Trophoblast cell (in vitro differentiated cells and primary cell): Measurements from ENCODE around the gene SIK3.
"Not testable (repeated sequence)": the region's sequence is repeated elsewhere in the genome, so short reads cannot be mapped to it uniquely, and the experiment has no call there.

Experiments used
- DNase-seq, 2 donors: peaks; one replicate each; pipeline ENCODE4 v3.0.0-alpha.2; 2016
- H2AFZ ChIP-seq: 2 replicates; pipeline ENCODE4 v1.6.1; 2013; ENCODE audit warnings: low read length, moderate library complexity, mild to moderate bottlenecking; ENCODE audit not compliant: insufficient read depth, poor library complexity
- H2AK5ac ChIP-seq: 2 replicates; pipeline ENCODE4 v1.6.1; 2013; ENCODE audit warnings: mild to moderate bottlenecking, low read length
- H2BK120ac ChIP-seq: 2 replicates; pipeline ENCODE4 v1.6.1; 2013; ENCODE audit warnings: low read length, mild to moderate bottlenecking, moderate library complexity; ENCODE audit not compliant: insufficient read depth, poor library complexity
- H2BK12ac ChIP-seq: 2 replicates; pipeline ENCODE4 v1.6.1; 2013; ENCODE audit warnings: mild to moderate bottlenecking, low read length, moderate library complexity
- H2BK5ac ChIP-seq: 2 replicates; pipeline ENCODE4 v1.6.1; 2013; ENCODE audit warnings: low read length, low read depth, moderate library complexity, mild to moderate bottlenecking; ENCODE audit not compliant: poor library complexity
- H3K14ac ChIP-seq: 2 replicates; pipeline ENCODE4 v1.6.1; 2013; ENCODE audit warnings: mild to moderate bottlenecking, low read length
- H3K18ac ChIP-seq: 2 replicates; pipeline ENCODE4 v1.6.1; 2013; ENCODE audit warnings: mild to moderate bottlenecking, low read length
- H3K23ac ChIP-seq: 2 replicates; pipeline ENCODE4 v1.6.1; 2013; ENCODE audit warnings: low read length
- H3K27ac ChIP-seq: 2 replicates; pipeline ENCODE4 v1.5.1; 2013; ENCODE audit warnings: low read depth, mild to moderate bottlenecking, inconsistent platforms, low read length, moderate library complexity
- H3K27me3 ChIP-seq: 2 replicates; pipeline ENCODE4 v1.6.1; 2013; ENCODE audit warnings: inconsistent platforms, mild to moderate bottlenecking, low read length, moderate library complexity; ENCODE audit not compliant: insufficient read depth
- H3K36me3 ChIP-seq, 2 experiments: 1 replicate in 1 of 2; 2 replicates in 1 of 2; pipeline ENCODE4 v1.6.1; 2013; ENCODE audit warnings: low read length in 2 of 2, mild to moderate bottlenecking in 2 of 2, moderate library complexity in 1 of 2; ENCODE audit not compliant: insufficient read depth in 2 of 2, control insufficient read depth in 1 of 2
- H3K4ac ChIP-seq: 2 replicates; pipeline ENCODE4 v1.6.1; 2013; ENCODE audit warnings: low read depth, mild to moderate bottlenecking, low read length, moderate library complexity
- H3K4me1 ChIP-seq, 2 experiments: 1 replicate in 1 of 2; 2 replicates in 1 of 2; pipeline ENCODE4 v1.6.1; 2013; ENCODE audit warnings: low read length in 2 of 2, mild to moderate bottlenecking in 2 of 2, moderate library complexity in 1 of 2; ENCODE audit not compliant: insufficient read depth in 2 of 2, control insufficient read depth in 1 of 2
- H3K4me2 ChIP-seq: 2 replicates; pipeline ENCODE4 v1.6.1; 2013; ENCODE audit warnings: inconsistent platforms, mild to moderate bottlenecking, low read length, moderate library complexity
- H3K4me3 ChIP-seq: 2 replicates; pipeline ENCODE4 v1.5.1; 2013; ENCODE audit warnings: mild to moderate bottlenecking, low read depth, low read length, inconsistent platforms
- H3K79me1 ChIP-seq: one replicate; pipeline ENCODE4 v1.6.1; 2013; ENCODE audit warnings: low read length
- H3K79me2 ChIP-seq: 2 replicates; pipeline ENCODE4 v1.6.1; 2013; ENCODE audit warnings: low read length, mild to moderate bottlenecking; ENCODE audit not compliant: control insufficient read depth, insufficient read depth, poor library complexity
- H3K9ac ChIP-seq: 2 replicates; pipeline ENCODE4 v1.6.1; 2013; ENCODE audit warnings: mild to moderate bottlenecking, low read length
- H3K9me3 ChIP-seq: 2 replicates; pipeline ENCODE4 v1.6.1; 2013; ENCODE audit warnings: low read depth, mild to moderate bottlenecking, control low read depth, inconsistent platforms, low read length; ENCODE audit not compliant: insufficient read depth
- H4K12ac ChIP-seq: 2 replicates; pipeline ENCODE4 v1.6.1; 2013; ENCODE audit warnings: low read depth, mild to moderate bottlenecking, low read length, moderate library complexity
- H4K8ac ChIP-seq: 2 replicates; pipeline ENCODE4 v1.6.1; 2013; ENCODE audit warnings: low read depth, mild to moderate bottlenecking, low read length, moderate library complexity
- H4K91ac ChIP-seq: one replicate; pipeline ENCODE4 v1.6.1; 2013; ENCODE audit warnings: low read depth, mild to moderate bottlenecking, low read length, moderate library complexity
- WGBS: extraction: QIAGEN DNeasy Blood & Tissue Kit; methylation state at CpG from one replicate; pipeline ENCODE4 v1.1.7; 2013; ENCODE audit warnings: missing lambda C conversion rate; ENCODE audit not compliant: insufficient read length, insufficient coverage; ENCODE audit errors: extremely low coverage; 5-methylcytosine and 5-hydroxymethylcytosine counted together

SIK3 gene

DNA sequence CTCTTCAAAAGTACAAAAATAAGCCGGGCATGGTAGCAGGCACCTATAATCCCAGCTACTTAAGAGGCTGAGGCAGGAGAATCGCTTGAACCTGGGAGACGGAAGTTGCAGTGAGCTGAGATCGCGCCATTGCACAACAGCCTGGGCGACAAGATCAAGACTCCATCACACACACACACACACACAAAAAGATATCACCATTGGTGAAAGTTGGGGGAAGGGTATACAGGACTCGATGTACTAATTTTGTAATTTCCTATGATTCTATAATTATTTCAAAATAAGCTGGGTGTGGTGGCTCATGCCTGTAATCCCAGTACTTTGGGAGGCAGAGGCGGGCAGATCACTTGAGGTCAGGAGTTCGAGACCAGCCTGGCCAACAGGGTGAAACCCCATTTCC, 48.1 kb downstream of the SIK3 start:
- H3K4me1 ChIP-seq, H4K12ac ChIP-seq, H3K9ac ChIP-seq, H4K91ac ChIP-seq, H3K18ac ChIP-seq, H2BK12ac ChIP-seq, H3K79me1 ChIP-seq, H2BK120ac ChIP-seq, DNase-seq, H4K8ac ChIP-seq, H3K23ac ChIP-seq, H3K4me3 ChIP-seq, H3K4ac ChIP-seq, H3K27ac ChIP-seq, H2BK5ac ChIP-seq, H3K9me3 ChIP-seq, H3K36me3 ChIP-seq, H3K4me2 ChIP-seq, H3K14ac ChIP-seq, H3K27me3 ChIP-seq, H2AK5ac ChIP-seq, H2AFZ ChIP-seq, H3K79me2 ChIP-seq: not testable (repeated sequence)
- no CpG with 5 or more reads among the region's 9 CpGs for WGBS

DNA sequence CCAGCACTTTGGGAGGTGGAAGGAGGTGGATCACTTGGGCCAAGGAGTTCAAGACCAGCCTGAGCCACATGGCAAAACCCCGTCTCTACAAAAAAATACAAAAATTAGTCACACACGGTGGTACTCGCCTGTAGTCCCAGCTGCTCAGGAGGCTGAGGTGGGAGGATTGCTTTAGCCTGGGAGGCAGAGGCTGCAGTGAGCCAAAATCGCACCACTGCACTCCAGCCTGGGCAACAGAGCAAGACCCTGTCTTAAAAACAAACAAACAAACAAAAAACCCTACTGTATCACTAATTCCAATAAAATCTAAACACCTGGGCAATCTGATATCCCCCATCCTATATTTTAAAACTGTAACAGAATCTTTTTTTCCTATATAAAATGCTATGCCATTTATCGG, 51.6 kb downstream of the SIK3 start:
- not testable (repeated sequence) for DNase-seq, H3K23ac ChIP-seq, H3K36me3 ChIP-seq

DNA sequence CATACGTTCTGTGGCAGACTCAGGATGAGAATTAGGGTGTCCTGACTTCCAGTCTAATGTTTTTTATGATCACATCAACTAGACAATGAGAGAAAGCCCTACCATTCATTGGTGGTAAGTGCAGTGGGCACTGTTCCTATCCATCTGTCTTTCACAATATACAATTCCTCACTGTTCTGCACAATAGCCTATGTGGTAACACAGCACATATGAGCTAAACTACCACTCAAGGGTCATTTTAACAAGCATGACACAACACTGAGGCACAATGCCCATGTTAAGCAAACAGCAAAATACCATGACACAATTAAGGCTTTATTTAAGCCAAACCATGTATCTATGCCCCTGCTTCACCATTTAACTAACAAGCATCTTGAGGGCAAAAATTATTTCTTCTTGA, 52.3 kb downstream of the SIK3 start:
- no peak overlapping the region for H4K8ac ChIP-seq
- no peak overlapping the region for H3K27ac ChIP-seq
- no peak overlapping the region for H2BK5ac ChIP-seq
- H4K12ac ChIP-seq, result no peak overlapping the region
- no peak overlapping the region for H2AFZ ChIP-seq
- H3K9me3 ChIP-seq, result no peaks in the 10 kb centered on the region
- no peak overlapping the region for H3K18ac ChIP-seq
- no CpG with 5 or more reads among the region's 1 CpG for WGBS
- no peak overlapping the region for H4K91ac ChIP-seq
- H3K36me3 ChIP-seq, result no peaks in the 10 kb centered on the region
- no peaks in the 10 kb centered on the region for H3K79me1 ChIP-seq
- no peak overlapping the region for H3K23ac ChIP-seq
- H3K79me2 ChIP-seq, result no peaks in the 10 kb centered on the region
- H3K9ac ChIP-seq, result no peak overlapping the region
- H2BK12ac ChIP-seq, result no peak overlapping the region
- no peak overlapping the region for H3K4me3 ChIP-seq
- no peaks in the 10 kb centered on the region for H3K27me3 ChIP-seq
- H3K4me2 ChIP-seq, result no peak overlapping the region
- H2AK5ac ChIP-seq, result no peak overlapping the region
- DNase-seq, result no peak
- no peak overlapping the region for H3K4ac ChIP-seq
- no peak overlapping the region for H2BK120ac ChIP-seq
- H3K4me1 ChIP-seq, result no peaks in the 10 kb centered on the region
- H3K14ac ChIP-seq, result no peak overlapping the region

More for the DNA sequence above, 51.6 kb downstream of the SIK3 start:
- not testable (repeated sequence) for H2BK5ac ChIP-seq, H3K4me3 ChIP-seq, H3K27me3 ChIP-seq, H4K12ac ChIP-seq, H3K9ac ChIP-seq, H3K79me2 ChIP-seq, H4K8ac ChIP-seq, H2BK120ac ChIP-seq, H3K79me1 ChIP-seq, H3K4me2 ChIP-seq, H2BK12ac ChIP-seq, H3K18ac ChIP-seq, H3K4ac ChIP-seq, H3K4me1 ChIP-seq, H3K14ac ChIP-seq, H4K91ac ChIP-seq, H3K9me3 ChIP-seq, H2AFZ ChIP-seq, H2AK5ac ChIP-seq, H3K27ac ChIP-seq
- no CpG with 5 or more reads among the region's 5 CpGs for WGBS

DNA sequence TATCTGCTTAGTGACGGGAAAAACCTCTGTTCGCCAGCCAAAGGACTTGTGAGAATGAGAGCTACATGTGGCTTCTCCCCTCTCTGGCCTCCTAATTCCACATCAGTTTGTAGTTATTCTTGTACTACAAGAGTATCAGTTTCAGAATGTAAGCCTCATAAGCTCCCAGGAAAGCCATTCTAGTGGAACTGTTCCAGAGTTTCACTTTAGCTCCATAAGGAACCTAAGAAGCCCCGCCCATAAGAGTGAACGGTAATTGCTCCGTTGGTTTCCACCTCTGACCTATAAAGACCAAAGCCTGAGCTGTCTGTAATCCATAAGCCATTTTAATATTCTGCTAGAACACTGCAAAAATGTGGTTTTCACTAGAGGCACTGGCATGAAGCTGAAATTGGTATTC, 53.0 kb downstream of the SIK3 start:
- no peak overlapping the region for H3K4me2 ChIP-seq
- H3K36me3 ChIP-seq, result no peaks in the 10 kb centered on the region
- H3K14ac ChIP-seq, result no peak overlapping the region
- H3K9ac ChIP-seq, result no peak overlapping the region
- H4K8ac ChIP-seq, result no peak overlapping the region
- H3K9me3 ChIP-seq, result no peaks in the 10 kb centered on the region
- no CpG with 5 or more reads among the region's 5 CpGs for WGBS
- no peak overlapping the region for H2AFZ ChIP-seq
- H3K27ac ChIP-seq, result no peak overlapping the region
- no peaks in the 10 kb centered on the region for H3K79me2 ChIP-seq
- H2AK5ac ChIP-seq, result no peak overlapping the region
- H3K23ac ChIP-seq, result no peak overlapping the region
- no peak overlapping the region for H2BK5ac ChIP-seq
- H3K27me3 ChIP-seq, result no peaks in the 10 kb centered on the region
- no peaks in the 10 kb centered on the region for H3K79me1 ChIP-seq
- H4K91ac ChIP-seq, result no peak overlapping the region
- H3K4me3 ChIP-seq, result no peak overlapping the region
- H4K12ac ChIP-seq, result no peak overlapping the region
- H3K4me1 ChIP-seq, result no peaks in the 10 kb centered on the region
- DNase-seq, result peak in 1 of 2 donors; percentile 55
- H3K18ac ChIP-seq, result no peak overlapping the region
- H2BK12ac ChIP-seq, result no peak overlapping the region
- no peak overlapping the region for H3K4ac ChIP-seq
- no peak overlapping the region for H2BK120ac ChIP-seq
